C1 segment of cervical spinal cord (tissue), 14 donors: ENCODE results near the gene AIRE.

Experiments
- DNase-seq, 14 donors: peaks; one replicate each; lab custom pipeline; 2025; lab: John Stamatoyannopoulos, UW

Gene AIRE

GRCh38 chr21:44303490-44303981 lies 17.9 kb downstream of the AIRE start:
- DNase-seq: peak in 1 of 14 donors; percentile 41

GRCh38 chr21:44304011-44304616 lies 18.4 kb downstream of the AIRE start:
- DNase-seq: peak in 8 of 14 donors; percentile 23 to 66 (median 50)

- peak in 9 of 14 donors; percentile 25 to 77 (median 35) for DNase-seq
These were observed 19.2 kb downstream of the AIRE start for GRCh38 chr21:44304877-44305293.

DNA sequence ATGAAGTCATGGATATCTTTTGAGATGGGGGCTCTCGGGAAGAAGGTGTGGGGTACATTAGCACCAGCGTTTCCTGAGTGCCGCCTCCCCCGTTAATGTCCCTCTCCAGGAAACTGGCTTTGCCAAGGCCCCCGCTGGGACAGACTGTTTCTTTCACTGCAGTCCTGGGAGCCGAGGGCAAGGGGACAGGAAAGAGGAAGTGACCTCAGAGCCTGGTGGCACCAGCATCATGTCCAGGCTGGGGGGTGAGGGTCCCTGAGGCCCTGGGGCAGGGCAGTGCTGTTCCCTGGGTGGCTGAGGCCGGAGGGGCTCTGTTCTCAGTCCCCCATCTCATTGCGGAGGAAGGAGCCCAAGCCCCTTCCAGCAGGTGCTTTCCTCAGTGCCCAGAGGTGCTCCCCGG lies 20.0 kb downstream of the AIRE start:
- peak in 2 of 14 donors; percentile 18 to 21 for DNase-seq

GRCh38 chr21:44306936-44307704 lies 21.4 kb downstream of the AIRE start:
- no peak for DNase-seq

DNA sequence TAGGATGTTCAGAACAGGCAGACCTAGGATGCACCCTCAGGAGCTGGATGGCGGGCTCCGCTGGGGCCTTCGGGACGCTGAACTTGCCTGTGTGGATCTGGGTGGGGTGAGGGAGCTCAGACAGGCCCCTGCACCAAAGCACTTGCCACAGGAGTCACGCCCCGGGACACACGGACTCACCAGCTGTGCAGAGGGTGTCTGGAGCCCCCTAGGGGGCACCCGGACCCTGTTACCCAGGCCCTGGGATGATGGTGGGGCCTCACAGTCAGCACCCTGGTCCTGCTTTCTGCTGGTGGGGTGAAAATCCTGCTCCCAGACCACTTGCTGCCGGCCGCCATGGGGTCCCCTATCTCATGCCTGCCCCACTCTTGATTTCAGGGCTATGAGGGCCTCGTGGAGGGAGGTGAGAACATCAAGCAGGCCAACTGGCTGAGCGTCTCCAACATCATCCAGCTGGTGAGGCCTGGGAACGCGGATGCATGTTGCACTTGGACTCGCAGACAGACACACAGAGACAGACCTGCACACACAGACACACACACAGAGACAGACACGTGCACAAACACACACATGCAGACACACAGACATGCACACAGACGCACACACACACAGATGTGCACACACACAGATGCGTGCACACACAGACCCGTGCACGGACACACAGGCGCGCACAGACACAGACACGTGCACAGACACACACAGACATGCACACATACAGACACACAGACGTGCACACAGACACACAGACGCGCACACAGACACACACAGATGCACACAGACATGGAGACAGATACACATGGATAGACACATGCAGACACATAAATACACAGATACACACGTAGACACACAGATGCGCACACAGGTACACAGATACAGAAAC lies 25.2 kb downstream of the AIRE start:
- no peak for DNase-seq

- no peak for DNase-seq
These were observed 26.4 kb downstream of the AIRE start for GRCh38 chr21:44312089-44312488.

- DNase-seq: no peak
These were observed 27.0 kb downstream of the AIRE start for GRCh38 chr21:44312716-44313115.

GRCh38 chr21:44313451-44313850 lies 27.8 kb downstream of the AIRE start:
- no peak for DNase-seq

DNA sequence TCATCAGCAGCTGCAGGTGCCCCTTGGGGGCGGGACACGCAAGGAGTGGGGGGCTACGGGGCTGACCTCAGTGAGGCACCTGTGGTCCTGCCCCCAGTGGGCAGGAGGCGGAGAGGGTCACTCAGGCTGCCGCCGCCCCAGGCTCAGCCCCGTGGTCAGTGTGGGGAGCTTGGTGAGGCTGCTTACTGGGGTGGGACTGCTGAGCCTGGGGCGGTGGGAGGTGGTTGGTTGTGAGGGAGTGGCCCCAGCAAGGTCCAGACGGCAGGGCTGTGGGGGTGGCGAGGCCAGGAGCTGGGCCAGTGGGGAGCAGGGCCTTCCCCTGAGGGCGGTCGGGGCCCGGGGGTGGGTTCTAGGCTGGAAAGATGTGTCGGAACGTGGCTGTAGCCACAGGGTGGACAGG lies 28.5 kb downstream of the AIRE start:
- no peak for DNase-seq

GRCh38 chr21:44314561-44314960 lies 28.9 kb downstream of the AIRE start:
- DNase-seq: no peak

- DNase-seq: no peak
These were observed 30.1 kb downstream of the AIRE start for GRCh38 chr21:44315691-44316203.

DNA sequence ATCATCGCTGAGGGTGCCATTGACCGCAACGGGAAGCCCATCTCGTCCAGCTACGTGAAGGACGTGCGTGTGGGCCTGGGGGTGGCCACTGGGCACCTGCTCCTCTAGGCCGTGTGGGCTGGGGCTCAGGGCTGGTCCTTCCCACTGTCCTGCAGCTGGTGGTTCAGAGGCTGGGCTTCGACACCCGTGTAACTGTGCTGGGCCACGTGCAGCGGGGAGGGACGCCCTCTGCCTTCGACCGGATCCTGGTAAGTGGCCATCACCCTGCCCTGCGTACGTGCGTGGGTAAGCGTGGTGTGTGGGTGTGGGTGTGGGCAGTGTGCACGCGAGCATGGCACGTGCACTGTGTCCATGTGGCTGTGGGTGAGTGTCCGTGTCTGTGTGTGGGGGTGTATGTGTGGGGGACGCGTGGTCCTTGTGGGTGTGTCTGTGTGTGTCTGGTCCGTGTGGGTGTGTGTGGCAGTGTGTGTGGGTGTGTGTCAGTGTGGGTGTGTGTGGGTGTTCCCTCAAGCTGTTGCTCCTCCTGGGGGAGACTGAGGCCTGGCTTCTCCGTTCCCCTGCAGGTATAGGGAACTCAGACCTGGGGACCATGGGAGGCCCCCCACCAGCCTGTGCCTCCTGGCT lies 30.7 kb downstream of the AIRE start:
- DNase-seq: no peak

DNA sequence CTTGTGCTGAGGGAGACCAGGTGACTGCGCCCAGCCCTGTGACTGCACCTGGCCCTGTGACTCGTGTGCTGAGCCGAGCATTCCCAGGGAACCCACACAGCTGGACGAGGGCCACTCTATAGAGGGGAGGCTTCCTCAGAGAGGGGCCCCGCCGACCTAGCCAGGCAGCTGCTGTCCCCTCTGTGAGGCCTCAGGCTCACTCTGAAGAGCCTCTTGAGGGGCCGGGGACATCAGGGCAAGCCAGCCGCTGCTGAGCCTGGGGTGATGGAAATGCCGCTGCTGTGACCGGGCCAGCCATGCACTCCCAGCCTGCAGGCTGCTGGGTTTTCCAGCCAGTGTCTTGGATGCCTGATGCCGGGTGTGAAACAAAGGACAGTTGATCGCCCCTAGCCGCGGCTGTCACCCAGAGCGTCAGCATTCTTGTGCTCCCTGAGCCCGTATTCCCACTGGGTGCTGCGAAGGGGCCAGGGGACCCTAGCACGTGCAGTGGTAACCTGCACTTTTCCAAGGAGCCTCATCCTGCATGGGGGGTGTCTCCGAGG lies 31.6 kb downstream of the AIRE start:
- DNase-seq: peak in 6 of 14 donors; percentile 19 to 49 (median 30)

DNA sequence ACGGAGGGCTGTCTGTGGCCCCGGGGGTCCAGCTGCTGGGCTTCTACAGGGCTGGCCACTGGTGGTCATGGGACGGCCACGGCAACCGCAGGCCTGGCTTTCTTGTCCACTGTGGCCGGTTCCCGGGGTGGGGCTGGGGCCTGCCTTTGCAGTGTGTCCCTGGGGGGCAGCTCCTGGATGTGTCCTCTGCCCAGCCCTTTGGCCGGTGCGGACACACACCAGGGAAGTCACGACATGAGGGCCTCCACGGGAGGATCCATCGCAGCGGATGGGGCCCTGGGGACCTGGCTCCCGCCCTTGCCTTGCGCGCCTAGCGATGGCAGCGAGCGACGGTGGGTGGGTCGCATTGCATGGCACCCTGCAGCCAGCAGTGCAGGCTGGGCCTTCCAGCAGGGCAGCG lies 32.2 kb downstream of the AIRE start:
- no peak for DNase-seq

DNA sequence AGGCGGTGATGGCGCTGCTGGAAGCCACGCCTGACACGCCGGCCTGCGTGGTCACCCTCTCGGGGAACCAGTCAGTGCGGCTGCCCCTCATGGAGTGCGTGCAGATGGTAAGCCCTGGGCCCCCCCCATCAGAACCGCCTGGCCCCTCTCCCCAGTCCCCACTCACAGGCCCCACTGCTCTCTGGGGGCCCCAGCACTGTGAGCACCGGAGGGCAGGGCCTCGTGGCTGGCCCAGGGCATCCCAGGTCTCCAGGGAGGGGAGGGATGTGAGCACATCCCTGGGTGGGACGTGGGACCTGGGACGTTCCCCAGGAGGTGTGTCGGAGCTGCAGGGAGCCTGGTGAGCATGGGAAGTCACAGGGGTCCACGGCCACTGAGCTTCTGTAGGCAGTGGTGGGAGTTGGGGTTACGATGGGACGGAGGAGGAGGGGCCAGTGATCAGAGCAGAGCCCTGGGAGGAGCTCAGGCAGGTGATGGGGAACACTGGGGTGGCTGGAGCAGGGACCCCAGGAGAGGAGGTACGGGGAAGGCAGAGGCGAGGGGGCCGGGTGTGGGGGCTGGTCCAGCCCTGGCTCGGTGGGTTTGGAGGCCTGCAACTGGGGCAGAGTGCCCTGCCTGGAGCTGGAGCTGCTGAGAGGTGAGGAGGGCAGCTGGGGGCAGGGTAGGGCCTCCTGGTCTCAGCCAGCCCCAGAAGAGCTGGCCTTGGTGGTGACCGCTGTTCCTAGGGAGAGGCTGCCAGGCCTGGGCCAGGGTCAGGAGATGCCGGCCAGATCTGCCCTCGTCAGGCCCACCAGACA lies 33.0 kb downstream of the AIRE start:
- no peak for DNase-seq

GRCh38 chr21:44319407-44320065 lies 33.9 kb downstream of the AIRE start:
- DNase-seq: no peak

- DNase-seq: no peak
These were observed 35.2 kb downstream of the AIRE start for GRCh38 chr21:44320847-44321246.

- DNase-seq: no peak
These were observed 36.3 kb downstream of the AIRE start for GRCh38 chr21:44321846-44322450.
